HG02642 (cell line): ENCODE results near the gene MSL3B.
"Not testable (repeated sequence)": the region's sequence is repeated elsewhere in the genome, so short reads cannot be mapped to it uniquely, and the experiment has no call there.

ENCODE experiments used
- ATAC-seq: cut with Tn5 transposase; IDR thresholded peaks from one replicate; pipeline ENCODE4 v1.9.1; 2021; ENCODE audit warnings: mild to moderate bottlenecking; ENCODE audit not compliant: unreplicated experiment, poor library complexity

Gene MSL3B

GRCh38 chr2:233867993-233868532 is at the start of gene MSL3B:
TSS of gene MSL3B (minus strand) at chr2:233868386.
- ATAC-seq = peak; percentile 72

- ATAC-seq = no peak
Measured at GRCh38 chr2:233917116-233917515, 48.9 kb upstream of the MSL3B start, which contains the start of gene TRPM8. TSS of gene TRPM8 (plus strand) at chr2:233917373. CDS start at chr2:233926538, 9,165 bp downstream.

GRCh38 chr2:233915128-233915527 is 46.9 kb upstream of the MSL3B start:
- no peak for ATAC-seq

GRCh38 chr2:233912691-233913423 is 44.7 kb upstream of the MSL3B start:
- ATAC-seq = no peak

GRCh38 chr2:233907627-233908026 is 39.4 kb upstream of the MSL3B start:
- no peak for ATAC-seq

- no peak for ATAC-seq
Measured at GRCh38 chr2:233905945-233906344, 37.8 kb upstream of the MSL3B start.

- ATAC-seq = no peak
Measured at GRCh38 chr2:233901884-233902283, 33.7 kb upstream of the MSL3B start.

- ATAC-seq = no peak
Measured at GRCh38 chr2:233901367-233901766, 33.2 kb upstream of the MSL3B start.

- not testable (repeated sequence) for ATAC-seq
Measured at GRCh38 chr2:233896253-233896652, 28.1 kb upstream of the MSL3B start.

- no peak for ATAC-seq
Measured at GRCh38 chr2:233892793-233893192, 24.6 kb upstream of the MSL3B start.

GRCh38 chr2:233882353-233882752 is 14.2 kb upstream of the MSL3B start:
- no peak for ATAC-seq

- ATAC-seq = not testable (repeated sequence)
Measured at GRCh38 chr2:233872125-233872524, 3.9 kb upstream of the MSL3B start.

GRCh38 chr2:233871432-233871831 is 3.2 kb upstream of the MSL3B start:
- no peak for ATAC-seq

GRCh38 chr2:233866479-233866878 is 1.7 kb downstream of the MSL3B start:
- no peak for ATAC-seq

GRCh38 chr2:233865838-233866237 is 2.3 kb downstream of the MSL3B start:
- no peak for ATAC-seq

- ATAC-seq = no peak
Measured at GRCh38 chr2:233862261-233862768, 5.9 kb downstream of the MSL3B start.

- no peak for ATAC-seq
Measured at GRCh38 chr2:233858331-233858730, 9.9 kb downstream of the MSL3B start.

- ATAC-seq = no peak
Measured at GRCh38 chr2:233857511-233858141, 10.6 kb downstream of the MSL3B start.

- ATAC-seq = no peak
Measured at GRCh38 chr2:233856184-233856583, 12.0 kb downstream of the MSL3B start.

- no peak for ATAC-seq
Measured at GRCh38 chr2:233855345-233855744, 12.8 kb downstream of the MSL3B start.

- peak; percentile 95 for ATAC-seq
Measured at GRCh38 chr2:233854241-233854981, 13.8 kb downstream of the MSL3B start, which contains the start of gene HJURP. TSS of gene HJURP (minus strand) at chr2:233854535. CDS start at chr2:233854500, 35 bp downstream.
